K562 (cell line): ENCODE results near the gene PDLIM4. TPM values are rescaled to one million over a fixed set of nuclear protein-coding genes. Genes with fewer than 3 reads are reported as not detected.

Experiments used
- ATAC-seq: fragments of 200-7000 bp; cut with Tn5 transposase; 3 replicates; pipeline ENCODE4 v1.9.1; 2020; ENCODE audit warnings: moderate library complexity
- BruUV-seq: library from RNA; stranded (reverse); fragments of 400-500 nt; replicated peaks from 2 replicates; lab custom pipeline; 2021; lab: Mats Ljungman, UMichigan
- CTCF ChIA-PET: fragments of 300-600 bp; formaldehyde crosslinking; extraction: SDS; loops from one replicate; lab custom pipeline; 2021; ENCODE audit warnings: low intra/inter-chr PET ratio; lab: Yijun Ruan, JAX
- POLR2A ChIA-PET: fragments of 300-600, 350-650 bp; sonication (Branson Sonifier 250); formaldehyde crosslinking; extraction: SDS; loops from one replicate; lab custom pipeline; 2021; ENCODE audit warnings: antibody characterized with exemption, inconsistent platforms; lab: Yijun Ruan, JAX
- DNase-seq, 4 experiments: peaks; one replicate each; pipeline versions ENCODE4 v3.0.0 to v3.0.0-alpha.2; 2011 to 2018; ENCODE audit warnings: low spot score in 3 of 4, mixed read lengths in 3 of 4; ENCODE audit errors: extremely low read depth in 1 of 4
- FAIRE-seq: peaks from 2 replicates; lab custom pipeline; 2011; peaks lifted over from hg19 to GRCh38; lab: Jason Lieb, UNC
- H2AFZ ChIP-seq: 2 replicates; pipeline ENCODE4 v1.6.0; 2011; ENCODE audit warnings: low read depth, low read length, control low read depth, inconsistent platforms
- H3K27ac ChIP-seq: fragments of 200-600 bp; 3 replicates; pipeline ENCODE4 v1.8.0; 2011; ENCODE audit warnings: low read depth, mild to moderate bottlenecking, control low read depth, inconsistent platforms, low read length, moderate library complexity, mixed read lengths; ENCODE audit errors: extremely low read depth
- H3K27me3 ChIP-seq, 2 experiments: fragments of 300-600 bp in 1 of 2; 2 replicates in 1 of 2; 3 replicates in 1 of 2; pipeline versions ENCODE4 v1.6.0 to v1.8.0; 2011; ENCODE audit warnings: inconsistent platforms in 2 of 2, low read length in 2 of 2, mild to moderate bottlenecking in 1 of 2, mixed read lengths in 1 of 2, moderate library complexity in 1 of 2; ENCODE audit not compliant: control insufficient read depth in 2 of 2, insufficient read depth in 2 of 2
- H3K36me3 ChIP-seq: fragments of 300-600 bp; 3 replicates; pipeline ENCODE4 v1.8.0; 2011; ENCODE audit warnings: mild to moderate bottlenecking, low read length, inconsistent platforms; ENCODE audit not compliant: control insufficient read depth, insufficient read depth
- H3K4me1 ChIP-seq, 2 experiments: fragments of 200-600 bp in 1 of 2; replicated peaks in 1 of 2; 2 replicates in 1 of 2; 3 replicates in 1 of 2; pipeline versions ENCODE4 v1.5.1 to v1.8.0; 2011; ENCODE audit warnings: inconsistent platforms in 2 of 2, low read length in 2 of 2, mild to moderate bottlenecking in 1 of 2, mixed read lengths in 1 of 2, moderate library complexity in 1 of 2; ENCODE audit not compliant: control insufficient read depth in 2 of 2, insufficient read depth in 2 of 2
- H3K4me2 ChIP-seq: 2 replicates; pipeline ENCODE4 v1.6.1; 2011; ENCODE audit warnings: low read length, control low read depth, inconsistent platforms, mixed read lengths; ENCODE audit not compliant: insufficient read depth
- H3K4me3 ChIP-seq: fragments of 200-600 bp; sonication (generic), shearing (Covaris generic); 2 replicates; pipeline ENCODE4 v1.5.1; 2016; ENCODE audit warnings: control low read depth, inconsistent platforms
- H3K79me2 ChIP-seq: fragments of 200-600 bp; 3 replicates; pipeline ENCODE4 v1.8.0; 2011; ENCODE audit warnings: low read length, inconsistent platforms; ENCODE audit not compliant: control insufficient read depth, insufficient read depth
- H3K9ac ChIP-seq, 2 experiments: 2 replicates each; pipeline versions ENCODE4 v1.6.0 to v1.6.1; 2011; ENCODE audit warnings: low read depth in 2 of 2, low read length in 2 of 2, control low read depth in 1 of 2, inconsistent platforms in 1 of 2, mild to moderate bottlenecking in 1 of 2, mixed read lengths in 1 of 2; ENCODE audit not compliant: insufficient read depth in 1 of 2
- H3K9me1 ChIP-seq: one replicate; pipeline ENCODE4 v1.6.0; 2011; ENCODE audit warnings: inconsistent platforms, mild to moderate bottlenecking, low read length, moderate library complexity; ENCODE audit not compliant: control insufficient read depth, insufficient read depth
- H3K9me3 ChIP-seq: replicated peaks from 2 replicates; pipeline ENCODE4 v1.5.1; 2011; ENCODE audit warnings: low read depth, low read length, inconsistent platforms; ENCODE audit not compliant: control insufficient read depth, insufficient read depth
- H4K20me1 ChIP-seq: replicated peaks from 2 replicates; pipeline ENCODE4 v1.6.1; 2011; ENCODE audit warnings: low read length, inconsistent platforms, mixed read lengths; ENCODE audit not compliant: control insufficient read depth, insufficient read depth
- MYNN ChIP-seq, 2 experiments: sonication (generic); formaldehyde crosslinking in 1 of 2; IDR thresholded peaks; 2 replicates each; pipeline versions ENCODE4 v1.5.0 to v1.6.1; 2016 to 2020; ENCODE audit warnings: antibody characterized with exemption in 1 of 2, missing genetic modification reagents in 1 of 2
- OTX1 ChIP-seq: fragments of 450-650 bp; formaldehyde crosslinking; IDR thresholded peaks from 2 replicates; pipeline ENCODE4 v1.4.0; 2022; ENCODE audit warnings: mild to moderate bottlenecking
- TAF7 ChIP-seq: fragments of 450-650 bp; IDR thresholded peaks from 2 replicates; pipeline ENCODE4 v1.6.1; 2016; ENCODE audit warnings: missing genetic modification characterization, missing compliant biosample characterization
- ZBTB7A ChIP-seq: IDR thresholded peaks from 2 replicates; pipeline ENCODE4 v1.6.1; 2011; ENCODE audit warnings: low read depth, mild to moderate bottlenecking, low read length, moderate library complexity, borderline replicate concordance; ENCODE audit not compliant: control insufficient read depth
- ZNF174 ChIP-seq: fragments of 250-450 bp; sonication (Bioruptor Pico); IDR thresholded peaks from 2 replicates; pipeline ENCODE4 v1.4.0; 2020; ENCODE audit warnings: mild to moderate bottlenecking
- WGBS: fragments of 100-300 bp; shearing (Covaris generic); methylation state at CpG from one replicate; pipeline ENCODE4 v1.1.6; 2016; ENCODE audit warnings: low coverage, mixed read lengths; ENCODE audit not compliant: insufficient coverage; ENCODE audit errors: missing lambda C conversion rate; 5-methylcytosine and 5-hydroxymethylcytosine counted together
- in situ Hi-C: fragments of 300-500 bp; cut with MboI; formaldehyde crosslinking; loops from 4 replicates; pipeline ENCODE4 v1.15.0; 2018; ENCODE audit warnings: inconsistent platforms, mixed read lengths
- intact Hi-C: fragments of 100-400 bp; cut with micrococcal nuclease; formaldehyde crosslinking; loops from 2 replicates; pipeline ENCODE4 v1.14.2; 2022
- polyA plus RNA-seq, 8 experiments: library from polyadenylated mRNA; depleted of rRNA in 4 of 8; stranded (reverse) in 5 of 8; unstranded in 3 of 8; fragments of >200 nt; fragmentation: Nextera tagmentation in 2 of 8; fragmentation: Illumina TruSeq in 1 of 8; extraction: Ambion mirVana in 2 of 8; extraction: Trizol in 1 of 8; gene quantifications; 2 replicates each; pipeline versions ENCODE4 v1.2.1 to v1.2.3, GENCODE V29; 2011 to 2014; ENCODE audit warnings: inconsistent platforms in 1 of 8, missing spikeins in 1 of 8
- total RNA-seq, 7 experiments: library from RNA; depleted of rRNA in 6 of 7; stranded (reverse); fragments of >200 nt in 6 of 7; fragmentation: Illumina TruSeq in 2 of 7; extraction: Trizol in 2 of 7; gene quantifications; 2 replicates each; pipeline versions ENCODE4 v1.2.1 to v1.2.3, GENCODE V29; 2011 to 2021; ENCODE audit warnings: low replicate concordance in 1 of 7
- TF ChIP-seq, protein P1 (sequence below): fragments of 200-600 bp; sonication (generic); IDR thresholded peaks from one replicate; pipeline ENCODE4 v1.6.1; 2012; ENCODE audit warnings: mild to moderate bottlenecking, low read depth, low read length, inconsistent platforms
- TF ChIP-seq, protein P2 (sequence below): fragments of 250-450 bp; sonication (Bioruptor Pico); IDR thresholded peaks from 2 replicates; pipeline ENCODE4 v1.8.0; 2021; ENCODE audit warnings: moderate library complexity, mild to moderate bottlenecking, inconsistent platforms

PDLIM4 gene
- total and polyA plus RNA-seq, 9 of the 15 experiments (the other 6 are each of a cell fraction or from before 2014, with no cell fraction given): 0.28 to 32.8 (median 13.1) TPM

DNA sequence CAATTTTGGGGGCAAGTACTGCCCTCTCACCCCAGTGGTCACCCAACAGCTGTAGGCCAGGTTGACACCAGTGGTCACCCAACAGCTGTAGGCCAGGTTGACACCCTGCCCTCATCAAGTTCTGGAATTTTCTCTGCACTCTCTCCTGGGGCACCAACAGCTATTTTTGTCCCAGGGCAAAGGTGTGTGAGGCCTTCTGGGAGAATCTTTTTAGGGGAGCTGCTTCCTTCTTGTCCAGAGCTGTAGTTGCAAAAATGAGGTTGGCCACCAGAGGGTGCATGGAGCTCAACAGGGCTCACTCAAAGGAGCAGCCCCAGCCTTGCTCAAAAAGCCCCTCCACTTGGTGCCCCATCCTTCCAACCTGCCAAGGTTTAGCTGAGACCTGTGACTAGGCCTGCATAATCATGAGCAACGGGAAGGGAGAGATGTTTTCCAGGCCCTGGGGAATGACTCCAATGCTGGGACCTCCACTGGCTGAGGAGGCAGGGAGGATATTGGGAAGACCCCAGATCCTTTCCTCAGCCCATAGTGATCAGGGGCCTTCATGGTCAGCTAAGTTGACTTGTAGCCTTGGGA, 19.2 kb upstream of the PDLIM4 start:
- ATAC-seq (peak; percentile 94), FAIRE-seq (peak; percentile 94), DNase-seq (peak; percentile 64 to 86 (median 77))
- no peak overlapping the region for H3K4me2 ChIP-seq
- POLR2A ChIA-PET: interaction anchor here (0.6 to 1.4 kb wide), 7 partner anchors 9 to 131 kb away, joined by 3 to 17 read pairs (median 4); partner anchors contain the start of genes P4HA2 and SLC22A5
- H3K27me3 ChIP-seq: no peaks in the 10 kb centered on the region
- no peak overlapping the region for H2AFZ ChIP-seq
- H3K36me3 ChIP-seq: no peaks in the 10 kb centered on the region
- H3K4me1 ChIP-seq: no peaks in the 10 kb centered on the region; a peak in 2 of 5 replicates
- H3K9ac ChIP-seq: no peak overlapping the region
- H4K20me1 ChIP-seq: no peaks in the 10 kb centered on the region
- CTCF ChIA-PET: interaction anchor here (1.0 to 3.4 kb wide), 2 partner anchors 58 to 78 kb away, joined by 3 to 11 read pairs; no protein-coding TSS in a partner anchor
- BruUV-seq: no TSS peak
- no peaks in the 10 kb centered on the region for H3K9me3 ChIP-seq
- intact Hi-C loops: loop anchor here (1.0 to 5.0 kb wide), 6 partner anchors 22 to 263 kb away; no protein-coding TSS in a partner anchor
- no peak overlapping the region for H3K4me3 ChIP-seq
- no peak overlapping the region for H3K27ac ChIP-seq
- H3K79me2 ChIP-seq: no peaks in the 10 kb centered on the region
- in situ Hi-C loops: no loop called here
- no peaks in the 10 kb centered on the region for H3K9me1 ChIP-seq
- WGBS: 15% methylated on average over 1 of the region's 1 CpG
- TF ChIP-seq, protein P1, sequence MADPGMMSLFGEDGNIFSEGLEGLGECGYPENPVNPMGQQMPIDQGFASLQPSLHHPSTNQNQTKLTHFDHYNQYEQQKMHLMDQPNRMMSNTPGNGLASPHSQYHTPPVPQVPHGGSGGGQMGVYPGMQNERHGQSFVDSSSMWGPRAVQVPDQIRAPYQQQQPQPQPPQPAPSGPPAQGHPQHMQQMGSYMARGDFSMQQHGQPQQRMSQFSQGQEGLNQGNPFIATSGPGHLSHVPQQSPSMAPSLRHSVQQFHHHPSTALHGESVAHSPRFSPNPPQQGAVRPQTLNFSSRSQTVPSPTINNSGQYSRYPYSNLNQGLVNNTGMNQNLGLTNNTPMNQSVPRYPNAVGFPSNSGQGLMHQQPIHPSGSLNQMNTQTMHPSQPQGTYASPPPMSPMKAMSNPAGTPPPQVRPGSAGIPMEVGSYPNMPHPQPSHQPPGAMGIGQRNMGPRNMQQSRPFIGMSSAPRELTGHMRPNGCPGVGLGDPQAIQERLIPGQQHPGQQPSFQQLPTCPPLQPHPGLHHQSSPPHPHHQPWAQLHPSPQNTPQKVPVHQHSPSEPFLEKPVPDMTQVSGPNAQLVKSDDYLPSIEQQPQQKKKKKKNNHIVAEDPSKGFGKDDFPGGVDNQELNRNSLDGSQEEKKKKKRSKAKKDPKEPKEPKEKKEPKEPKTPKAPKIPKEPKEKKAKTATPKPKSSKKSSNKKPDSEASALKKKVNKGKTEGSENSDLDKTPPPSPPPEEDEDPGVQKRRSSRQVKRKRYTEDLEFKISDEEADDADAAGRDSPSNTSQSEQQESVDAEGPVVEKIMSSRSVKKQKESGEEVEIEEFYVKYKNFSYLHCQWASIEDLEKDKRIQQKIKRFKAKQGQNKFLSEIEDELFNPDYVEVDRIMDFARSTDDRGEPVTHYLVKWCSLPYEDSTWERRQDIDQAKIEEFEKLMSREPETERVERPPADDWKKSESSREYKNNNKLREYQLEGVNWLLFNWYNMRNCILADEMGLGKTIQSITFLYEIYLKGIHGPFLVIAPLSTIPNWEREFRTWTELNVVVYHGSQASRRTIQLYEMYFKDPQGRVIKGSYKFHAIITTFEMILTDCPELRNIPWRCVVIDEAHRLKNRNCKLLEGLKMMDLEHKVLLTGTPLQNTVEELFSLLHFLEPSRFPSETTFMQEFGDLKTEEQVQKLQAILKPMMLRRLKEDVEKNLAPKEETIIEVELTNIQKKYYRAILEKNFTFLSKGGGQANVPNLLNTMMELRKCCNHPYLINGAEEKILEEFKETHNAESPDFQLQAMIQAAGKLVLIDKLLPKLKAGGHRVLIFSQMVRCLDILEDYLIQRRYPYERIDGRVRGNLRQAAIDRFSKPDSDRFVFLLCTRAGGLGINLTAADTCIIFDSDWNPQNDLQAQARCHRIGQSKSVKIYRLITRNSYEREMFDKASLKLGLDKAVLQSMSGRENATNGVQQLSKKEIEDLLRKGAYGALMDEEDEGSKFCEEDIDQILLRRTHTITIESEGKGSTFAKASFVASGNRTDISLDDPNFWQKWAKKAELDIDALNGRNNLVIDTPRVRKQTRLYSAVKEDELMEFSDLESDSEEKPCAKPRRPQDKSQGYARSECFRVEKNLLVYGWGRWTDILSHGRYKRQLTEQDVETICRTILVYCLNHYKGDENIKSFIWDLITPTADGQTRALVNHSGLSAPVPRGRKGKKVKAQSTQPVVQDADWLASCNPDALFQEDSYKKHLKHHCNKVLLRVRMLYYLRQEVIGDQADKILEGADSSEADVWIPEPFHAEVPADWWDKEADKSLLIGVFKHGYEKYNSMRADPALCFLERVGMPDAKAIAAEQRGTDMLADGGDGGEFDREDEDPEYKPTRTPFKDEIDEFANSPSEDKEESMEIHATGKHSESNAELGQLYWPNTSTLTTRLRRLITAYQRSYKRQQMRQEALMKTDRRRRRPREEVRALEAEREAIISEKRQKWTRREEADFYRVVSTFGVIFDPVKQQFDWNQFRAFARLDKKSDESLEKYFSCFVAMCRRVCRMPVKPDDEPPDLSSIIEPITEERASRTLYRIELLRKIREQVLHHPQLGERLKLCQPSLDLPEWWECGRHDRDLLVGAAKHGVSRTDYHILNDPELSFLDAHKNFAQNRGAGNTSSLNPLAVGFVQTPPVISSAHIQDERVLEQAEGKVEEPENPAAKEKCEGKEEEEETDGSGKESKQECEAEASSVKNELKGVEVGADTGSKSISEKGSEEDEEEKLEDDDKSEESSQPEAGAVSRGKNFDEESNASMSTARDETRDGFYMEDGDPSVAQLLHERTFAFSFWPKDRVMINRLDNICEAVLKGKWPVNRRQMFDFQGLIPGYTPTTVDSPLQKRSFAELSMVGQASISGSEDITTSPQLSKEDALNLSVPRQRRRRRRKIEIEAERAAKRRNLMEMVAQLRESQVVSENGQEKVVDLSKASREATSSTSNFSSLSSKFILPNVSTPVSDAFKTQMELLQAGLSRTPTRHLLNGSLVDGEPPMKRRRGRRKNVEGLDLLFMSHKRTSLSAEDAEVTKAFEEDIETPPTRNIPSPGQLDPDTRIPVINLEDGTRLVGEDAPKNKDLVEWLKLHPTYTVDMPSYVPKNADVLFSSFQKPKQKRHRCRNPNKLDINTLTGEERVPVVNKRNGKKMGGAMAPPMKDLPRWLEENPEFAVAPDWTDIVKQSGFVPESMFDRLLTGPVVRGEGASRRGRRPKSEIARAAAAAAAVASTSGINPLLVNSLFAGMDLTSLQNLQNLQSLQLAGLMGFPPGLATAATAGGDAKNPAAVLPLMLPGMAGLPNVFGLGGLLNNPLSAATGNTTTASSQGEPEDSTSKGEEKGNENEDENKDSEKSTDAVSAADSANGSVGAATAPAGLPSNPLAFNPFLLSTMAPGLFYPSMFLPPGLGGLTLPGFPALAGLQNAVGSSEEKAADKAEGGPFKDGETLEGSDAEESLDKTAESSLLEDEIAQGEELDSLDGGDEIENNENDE: no peak
- TF ChIP-seq TAF7 (no peak), OTX1 (CRISPR knock-in tag) (no peak), ZNF174 (CRISPR knock-in tag) (no peak), ZBTB7A (peak; percentile 62; the same call in 1 of the 2 replicates), MYNN (IDR thresholded peaks at IDR 0.05) (no peak), MYNN (CRISPR knock-in tag; IDR thresholded peaks at IDR 0.05) (no peak)
- TF ChIP-seq, protein P2, sequence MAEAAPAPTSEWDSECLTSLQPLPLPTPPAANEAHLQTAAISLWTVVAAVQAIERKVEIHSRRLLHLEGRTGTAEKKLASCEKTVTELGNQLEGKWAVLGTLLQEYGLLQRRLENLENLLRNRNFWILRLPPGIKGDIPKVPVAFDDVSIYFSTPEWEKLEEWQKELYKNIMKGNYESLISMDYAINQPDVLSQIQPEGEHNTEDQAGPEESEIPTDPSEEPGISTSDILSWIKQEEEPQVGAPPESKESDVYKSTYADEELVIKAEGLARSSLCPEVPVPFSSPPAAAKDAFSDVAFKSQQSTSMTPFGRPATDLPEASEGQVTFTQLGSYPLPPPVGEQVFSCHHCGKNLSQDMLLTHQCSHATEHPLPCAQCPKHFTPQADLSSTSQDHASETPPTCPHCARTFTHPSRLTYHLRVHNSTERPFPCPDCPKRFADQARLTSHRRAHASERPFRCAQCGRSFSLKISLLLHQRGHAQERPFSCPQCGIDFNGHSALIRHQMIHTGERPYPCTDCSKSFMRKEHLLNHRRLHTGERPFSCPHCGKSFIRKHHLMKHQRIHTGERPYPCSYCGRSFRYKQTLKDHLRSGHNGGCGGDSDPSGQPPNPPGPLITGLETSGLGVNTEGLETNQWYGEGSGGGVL (CRISPR knock-in tag): no peak
